ENCODE data around the gene LMO2. TPM values are rescaled to one million over a fixed set of nuclear protein-coding genes. Genes with fewer than 3 reads are reported as not detected.

The LMO2 gene
- total RNA-seq, 1 experiment from 2014 or later, result 6.0 TPM

DNA sequence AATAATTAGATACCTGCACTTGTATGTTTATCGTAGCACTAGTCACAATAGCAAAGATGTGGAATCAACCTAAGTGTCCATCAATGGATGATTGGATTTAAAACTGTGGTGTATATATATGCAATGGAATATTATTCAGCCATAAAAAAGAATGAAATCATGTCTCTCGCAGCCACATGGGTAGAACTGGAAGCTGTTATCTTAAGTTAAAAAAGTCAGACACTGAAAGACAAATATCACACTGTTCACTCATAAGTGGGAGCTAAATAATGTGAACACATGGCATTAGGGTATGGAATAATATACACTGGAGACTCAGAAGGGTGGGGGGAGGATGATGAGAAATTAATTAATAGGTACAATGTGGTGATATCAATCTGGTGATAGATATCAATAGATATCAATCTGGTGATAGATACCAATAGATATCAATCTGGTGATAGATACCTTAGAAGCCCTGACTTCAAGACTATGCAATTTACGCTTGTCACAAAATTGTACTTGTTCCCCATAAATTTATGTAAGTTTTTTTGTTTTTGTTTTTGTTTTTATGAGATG, 2.0 kb downstream of the LMO2 start:
- no peak for DNase-seq (ENCODE audit: low read depth)

- no peak for DNase-seq (ENCODE audit: low read depth)
Observed at GRCh38 chr11:33889296-33889695, 2.6 kb downstream of the LMO2 start.

DNA sequence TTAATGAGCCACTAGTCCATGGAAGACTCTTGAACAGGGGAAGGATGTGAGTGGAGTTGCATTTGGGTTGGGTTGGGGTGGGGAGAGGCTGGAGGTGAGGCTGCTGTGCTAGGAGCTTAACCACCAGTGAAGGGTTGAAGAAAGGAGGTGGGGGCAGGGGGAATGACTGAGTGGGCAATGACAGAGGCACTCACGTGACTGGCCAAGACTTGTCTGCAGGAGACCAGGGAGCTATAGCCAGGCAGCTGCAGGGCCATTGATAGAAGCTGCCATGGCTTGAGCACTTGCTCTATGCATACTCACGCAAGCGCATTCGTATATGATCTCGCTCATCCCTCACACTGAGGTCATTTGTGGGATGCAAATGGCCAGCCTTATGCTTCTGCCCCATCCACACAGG, 4.0 kb downstream of the LMO2 start:
- no peak for DNase-seq (ENCODE audit: low read depth)

DNA sequence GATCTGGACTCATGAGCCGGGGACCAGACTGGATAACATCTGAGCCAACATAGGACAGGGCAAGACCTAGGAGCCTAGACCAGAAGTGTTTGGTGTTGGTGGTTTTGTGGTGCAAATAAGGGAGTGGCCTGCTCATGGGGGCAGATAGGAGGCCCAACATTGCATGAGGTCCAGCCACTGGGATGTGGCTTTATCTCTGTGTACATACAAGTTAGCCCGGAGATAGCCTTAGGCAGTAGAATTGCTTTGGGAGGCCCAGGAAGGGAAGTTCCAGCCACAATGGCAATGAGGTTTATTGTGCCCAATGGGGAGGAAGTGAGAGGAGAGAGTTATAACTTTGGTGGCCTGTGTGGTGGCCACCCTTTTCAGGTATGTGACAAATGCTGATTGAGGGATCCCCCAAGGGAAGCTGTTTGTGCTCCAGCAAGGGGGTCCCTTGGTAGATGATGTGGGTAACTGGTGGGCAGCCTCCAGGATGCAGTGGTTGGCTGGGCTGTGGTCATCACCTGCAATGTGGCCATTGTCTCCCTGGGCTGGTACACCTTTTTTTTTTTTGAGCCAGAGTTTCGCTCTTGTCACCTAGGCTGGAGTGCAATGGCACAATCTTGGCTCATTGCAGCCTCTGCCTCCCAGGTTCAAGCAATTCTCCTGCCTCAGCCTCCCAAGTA, 6.4 kb downstream of the LMO2 start:
- peak; percentile 7 for DNase-seq (ENCODE audit: low read depth)

DNA sequence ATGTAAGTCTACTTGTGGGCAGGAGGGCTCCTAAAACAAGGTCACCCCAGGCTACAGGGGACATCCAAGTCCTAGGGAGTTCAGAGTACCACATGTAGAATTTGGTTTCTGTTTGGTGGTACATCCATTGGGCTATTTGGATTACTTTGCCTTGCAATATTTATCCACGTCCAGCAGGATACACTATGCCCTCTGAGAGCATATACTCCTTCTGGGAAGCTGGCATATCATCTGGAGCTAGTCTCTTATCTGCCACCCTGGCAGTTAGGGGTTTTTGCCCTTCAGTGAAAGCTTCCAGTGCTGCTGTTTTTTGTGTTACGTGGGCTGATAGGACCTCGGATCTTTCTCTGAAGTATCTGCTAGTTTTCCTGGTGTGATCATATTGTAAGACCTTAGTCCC, 7.3 kb downstream of the LMO2 start:
- no peak for DNase-seq (ENCODE audit: low read depth)

DNA sequence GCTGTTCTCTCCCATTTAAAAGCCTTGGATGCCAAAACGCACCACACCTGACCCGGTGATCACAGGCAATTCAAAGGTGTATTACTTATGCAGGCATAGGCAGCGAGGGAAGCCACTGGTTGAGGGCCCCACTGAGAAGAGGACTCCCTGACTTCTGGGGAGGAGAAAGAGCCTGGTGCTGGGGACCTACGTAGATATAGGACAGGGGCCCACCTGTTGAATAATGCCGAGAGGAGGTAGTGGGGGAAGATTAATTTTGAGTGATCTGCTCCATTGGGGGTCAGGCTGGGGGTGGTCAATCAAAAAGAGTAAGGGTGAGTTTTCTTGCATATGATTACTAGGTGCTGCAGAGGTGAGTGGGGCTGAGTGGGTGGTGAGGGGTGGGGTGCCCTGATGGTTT, 7.8 kb downstream of the LMO2 start:
- DNase-seq (ENCODE audit: low read depth), result no peak

GRCh38 chr11:33881651-33882503, 10.0 kb downstream of the LMO2 start:
- DNase-seq (ENCODE audit: low read depth), result no peak

- no peak for DNase-seq (ENCODE audit: low read depth)
Observed at GRCh38 chr11:33880979-33881378, 10.9 kb downstream of the LMO2 start.

DNA sequence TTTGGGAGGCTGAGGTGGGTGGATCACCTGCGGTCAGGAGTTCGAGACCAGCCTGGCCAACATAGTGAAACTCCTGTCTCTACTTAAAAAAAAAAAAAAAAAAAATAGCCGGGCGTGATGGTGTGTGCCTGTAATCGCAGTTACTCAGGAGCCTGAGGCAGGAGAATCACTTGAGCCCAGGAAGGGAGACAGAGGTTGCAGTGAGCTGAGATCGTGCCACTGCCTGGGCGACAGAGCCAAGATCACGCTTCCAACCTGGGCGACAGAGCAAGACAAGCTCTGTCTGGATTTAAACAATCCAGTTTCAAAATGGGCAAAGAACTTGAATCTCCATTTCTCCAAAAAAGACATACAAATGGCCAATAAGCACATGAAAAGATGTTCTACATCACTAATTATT, 12.5 kb downstream of the LMO2 start:
- no peak for DNase-seq (ENCODE audit: low read depth)

GRCh38 chr11:33877038-33877437, 14.8 kb downstream of the LMO2 start:
- DNase-seq (ENCODE audit: low read depth), result no peak

- no peak for DNase-seq (ENCODE audit: low read depth)
Observed at GRCh38 chr11:33875621-33876294, 16.1 kb downstream of the LMO2 start.

DNA sequence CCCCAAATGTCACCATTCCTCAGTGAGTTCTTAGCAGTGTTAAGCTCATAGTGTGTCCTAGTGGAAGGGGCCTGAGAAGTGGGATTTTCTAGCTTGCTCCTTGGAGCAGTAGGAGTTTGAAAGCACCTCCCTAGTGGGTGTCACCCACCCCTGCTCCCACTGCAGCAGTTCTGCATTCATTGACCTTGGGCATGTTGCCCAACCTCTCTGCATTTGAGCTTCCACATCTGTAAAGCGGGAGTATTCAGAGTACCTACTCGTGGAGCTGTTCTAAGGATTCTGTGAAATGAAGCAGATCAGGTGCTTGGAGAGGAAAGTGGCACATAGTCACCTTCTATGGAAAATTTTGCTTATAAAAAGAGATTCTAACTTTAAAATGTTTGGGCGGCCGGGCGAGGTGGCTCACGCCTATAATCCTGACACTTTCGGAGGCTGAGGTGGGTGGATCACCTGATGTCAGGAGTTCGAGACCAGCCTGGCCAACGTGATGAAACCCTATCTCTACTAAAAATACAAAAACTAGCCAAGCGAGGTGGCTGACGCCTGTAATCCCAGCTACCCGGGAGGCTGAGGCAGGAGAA, 16.9 kb downstream of the LMO2 start:
- DNase-seq (ENCODE audit: low read depth), result no peak

GRCh38 chr11:33874433-33874832, 17.4 kb downstream of the LMO2 start:
- no peak for DNase-seq (ENCODE audit: low read depth)

- DNase-seq (ENCODE audit: low read depth), result peak; percentile 44
Observed at GRCh38 chr11:33869481-33870422, 22.1 kb downstream of the LMO2 start.

DNA sequence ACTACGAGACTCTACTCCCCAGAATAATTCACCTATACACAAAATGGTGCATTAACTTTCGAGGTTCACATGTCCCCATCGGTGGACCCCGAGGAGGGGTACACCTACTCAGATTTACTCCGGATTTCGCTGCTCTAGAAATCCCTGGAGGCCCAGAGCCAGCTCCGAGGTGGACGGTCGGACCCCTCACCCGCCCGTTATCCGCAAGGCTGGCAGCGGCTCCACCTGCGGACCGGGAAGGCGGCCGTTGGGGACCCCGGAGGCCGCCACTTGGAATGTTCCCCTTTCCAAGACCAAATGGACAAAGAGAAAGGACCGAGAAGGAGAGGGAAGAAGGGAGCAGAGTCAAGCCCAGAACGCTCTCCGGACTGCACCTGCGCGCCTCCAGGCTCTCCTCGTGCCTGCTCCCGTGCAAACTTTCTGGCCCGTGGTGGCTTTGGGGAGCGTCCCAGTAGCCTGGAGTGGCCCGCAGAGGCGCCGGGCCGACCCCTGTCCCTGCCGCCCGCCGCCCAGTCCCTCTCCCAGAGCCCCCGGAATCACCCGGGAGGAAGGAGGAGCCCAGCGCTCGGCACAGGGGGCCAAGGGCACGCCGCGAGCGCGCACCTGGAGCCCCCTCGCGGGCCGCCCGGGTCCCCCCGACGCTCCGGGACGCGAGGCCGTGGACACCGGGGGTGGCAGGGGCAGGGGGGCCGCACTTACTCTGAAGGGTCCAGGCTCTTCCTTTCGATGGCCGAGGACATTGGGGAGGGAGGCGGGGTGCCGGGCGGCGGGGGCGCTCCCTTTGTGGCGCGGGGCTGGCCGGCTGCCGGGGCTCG, 23.0 kb downstream of the LMO2 start:
- no peak for DNase-seq (ENCODE audit: low read depth)

GRCh38 chr11:33867996-33868646, 23.8 kb downstream of the LMO2 start:
- DNase-seq (ENCODE audit: low read depth), result no peak

GRCh38 chr11:33867561-33867960, 24.3 kb downstream of the LMO2 start:
- DNase-seq (ENCODE audit: low read depth), result no peak

DNA sequence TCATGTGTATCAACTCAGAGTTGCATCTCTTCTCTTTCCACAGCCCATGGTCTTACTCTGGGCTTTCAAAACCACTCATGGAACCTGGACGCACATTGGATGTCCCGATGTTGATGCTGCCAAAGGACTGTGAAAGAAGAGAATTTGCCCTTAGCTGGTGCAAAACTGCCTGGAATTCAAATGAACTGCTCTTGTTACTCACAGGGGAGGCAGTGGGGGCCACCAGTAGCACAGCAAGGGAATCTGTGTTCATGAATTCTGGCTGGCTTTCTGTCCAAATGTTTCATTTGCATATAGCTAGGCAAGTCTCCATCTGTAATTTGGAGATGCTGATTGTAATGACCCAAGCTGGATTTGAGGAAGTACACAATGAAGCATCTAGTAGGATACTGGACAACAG, 24.9 kb downstream of the LMO2 start:
- DNase-seq (ENCODE audit: low read depth), result no peak

DNA sequence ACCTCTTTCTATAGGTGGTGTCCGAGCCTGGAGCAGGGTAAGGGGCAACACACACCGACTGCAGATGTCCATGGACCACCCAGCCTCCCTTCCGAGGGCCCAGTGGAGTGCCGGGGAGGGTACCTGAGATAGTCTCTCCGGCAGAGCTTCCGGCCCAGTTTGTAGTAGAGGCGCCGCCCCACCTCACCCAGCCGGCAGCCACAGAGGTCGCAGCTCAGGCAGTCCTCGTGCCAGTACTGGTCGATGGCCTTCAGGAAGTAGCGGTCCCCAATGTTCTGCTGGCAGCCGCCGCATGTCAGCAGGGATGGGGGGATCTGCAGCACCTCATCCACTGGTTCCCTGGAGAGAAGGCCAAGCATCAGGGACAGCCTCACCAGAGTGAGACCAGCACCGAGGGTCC, 27.4 kb downstream of the LMO2 start:
- no peak for DNase-seq (ENCODE audit: low read depth)

Data from Daoy (cell line).